ENCODE measurements around the gene CLRN3.

- no peak for TF ChIP-seq CTCF (IDR thresholded peaks at IDR 0.05 in 4 of 5, conservative IDR thresholded peaks at IDR 0.05 in 1 of 5)
- TF ChIP-seq POLR2A (IDR thresholded peaks at IDR 0.05), result no peak
These were observed 12.2 kb downstream of the CLRN3 start for GRCh38 chr10:127880557-127880956.

All from gastrocnemius medialis (tissue), 4 donors.